Subcutaneous abdominal adipose tissue (tissue), 5 donors: Measurements from ENCODE around the gene FUOM.
A peak's percentile ranks its signal among the peaks of the same experiment; 100 is the strongest.

Source experiments
- H3K27ac ChIP-seq: one replicate; pipeline ENCODE4 v1.7.0; 2013; ENCODE audit warnings: low read depth, mild to moderate bottlenecking, inconsistent platforms, low read length, moderate library complexity
- H3K27me3 ChIP-seq, 5 donors: one replicate each; pipeline ENCODE4 v1.7.0; 2013; ENCODE audit warnings: low read length in 5 of 5, inconsistent platforms in 1 of 5; ENCODE audit not compliant: control insufficient read depth in 5 of 5, insufficient read depth in 4 of 5
- H3K36me3 ChIP-seq, 5 donors: one replicate each; pipeline ENCODE4 v1.7.0; 2013; ENCODE audit warnings: low read length in 5 of 5; ENCODE audit not compliant: control insufficient read depth in 5 of 5, insufficient read depth in 5 of 5
- H3K4me1 ChIP-seq, 5 donors: one replicate each; pipeline ENCODE4 v1.7.0; 2013; ENCODE audit warnings: low read length in 5 of 5, mild to moderate bottlenecking in 3 of 5, moderate library complexity in 1 of 5; ENCODE audit not compliant: control insufficient read depth in 5 of 5, insufficient read depth in 5 of 5
- H3K4me3 ChIP-seq, 5 donors: one replicate each; pipeline ENCODE4 v1.7.0; 2013; ENCODE audit warnings: low read length in 5 of 5, low read depth in 1 of 5
- H3K9ac ChIP-seq, 5 donors: one replicate each; pipeline ENCODE4 v1.7.0; 2013; ENCODE audit warnings: low read length in 5 of 5, mild to moderate bottlenecking in 4 of 5, moderate library complexity in 3 of 5
- H3K9me3 ChIP-seq, 5 donors: one replicate each; pipeline ENCODE4 v1.7.0; 2013; ENCODE audit warnings: low read length in 5 of 5; ENCODE audit not compliant: control insufficient read depth in 5 of 5
- donor health status: healthy.
- donor health status: healthy.
- donor health status: healthy.
- donor health status: healthy.
- donor health status: healthy.

Gene FUOM

GRCh38 chr10:133343558-133343957, 14.3 kb downstream of the FUOM start:
- no peaks in the 10 kb centered on the region for H3K9me3 ChIP-seq
- no peak overlapping the region for H3K9ac ChIP-seq
- H3K4me3 ChIP-seq, result no peak overlapping the region
- peaks cover 0 to 6% (median 3%) of the 10 kb centered on the region in 5 donors for H3K4me1 ChIP-seq
- no peaks in the 10 kb centered on the region for H3K36me3 ChIP-seq
- H3K27me3 ChIP-seq, result peaks cover 5 to 62% (median 34%) of the 10 kb centered on the region in 5 donors
- H3K27ac ChIP-seq, result no peak overlapping the region

GRCh38 chr10:133342942-133343341, 14.9 kb downstream of the FUOM start:
- H3K27me3 ChIP-seq, result peaks cover 5 to 65% (median 38%) of the 10 kb centered on the region in 5 donors
- H3K4me1 ChIP-seq, result peaks cover 0 to 6% (median 3%) of the 10 kb centered on the region in 5 donors
- no peak overlapping the region for H3K4me3 ChIP-seq
- H3K9me3 ChIP-seq, result no peaks in the 10 kb centered on the region
- H3K27ac ChIP-seq, result no peak overlapping the region
- no peaks in the 10 kb centered on the region for H3K36me3 ChIP-seq
- no peak overlapping the region for H3K9ac ChIP-seq

GRCh38 chr10:133341983-133342382, 15.8 kb downstream of the FUOM start:
- H3K27me3 ChIP-seq, result peaks cover 11 to 66% (median 45%) of the 10 kb centered on the region in 5 donors
- no peaks in the 10 kb centered on the region for H3K36me3 ChIP-seq
- no peak overlapping the region for H3K27ac ChIP-seq
- no peak overlapping the region for H3K4me3 ChIP-seq
- H3K9ac ChIP-seq, result no peak overlapping the region
- H3K4me1 ChIP-seq, result peaks cover 0 to 2% (median under 1%) of the 10 kb centered on the region in 5 donors
- H3K9me3 ChIP-seq, result no peaks in the 10 kb centered on the region

GRCh38 chr10:133339708-133340380, 18.0 kb downstream of the FUOM start:
- no peak overlapping the region for H3K9ac ChIP-seq
- H3K4me1 ChIP-seq, result peaks cover 0 to 22% (median 13%) of the 10 kb centered on the region in 5 donors
- H3K27me3 ChIP-seq, result peaks cover 21 to 71% (median 55%) of the 10 kb centered on the region in 5 donors
- no peak overlapping the region for H3K27ac ChIP-seq
- no peaks in the 10 kb centered on the region for H3K36me3 ChIP-seq
- no peaks in the 10 kb centered on the region for H3K9me3 ChIP-seq
- H3K4me3 ChIP-seq, result no peak overlapping the region

- Histone ChIP-seq H3K36me3 (no peaks in the 10 kb centered on the region), H3K27me3 (peaks cover 26 to 73% (median 56%) of the 10 kb centered on the region in 5 donors), H3K4me1 (peaks cover 0 to 25% (median 13%) of the 10 kb centered on the region in 5 donors), H3K9me3 (no peaks in the 10 kb centered on the region), H3K9ac (no peak overlapping the region), H3K27ac (no peak overlapping the region), H3K4me3 (no peak overlapping the region)
These were observed 19.4 kb downstream of the FUOM start for GRCh38 chr10:133338080-133339071.

GRCh38 chr10:133337370-133337725, 20.5 kb downstream of the FUOM start:
- Histone ChIP-seq H3K9ac (no peak overlapping the region), H3K27ac (no peak overlapping the region), H3K4me3 (no peak overlapping the region), H3K4me1 (peaks cover 0 to 25% (median 13%) of the 10 kb centered on the region in 5 donors), H3K36me3 (no peaks in the 10 kb centered on the region), H3K9me3 (no peaks in the 10 kb centered on the region), H3K27me3 (peaks cover 27 to 74% (median 51%) of the 10 kb centered on the region in 5 donors)

GRCh38 chr10:133336577-133337369, 21.0 kb downstream of the FUOM start, which contains the start of gene CALY:
CALY (minus strand) TSS chr10:133336896; CDS start chr10:133328989, 7,907 bp downstream.
- Histone ChIP-seq H3K4me1 (peaks cover 0 to 25% (median 13%) of the 10 kb centered on the region in 5 donors), H3K9me3 (no peaks in the 10 kb centered on the region), H3K27me3 (peaks cover 29 to 76% (median 51%) of the 10 kb centered on the region in 5 donors), H3K27ac (no peak within 1 kb of the TSS), H3K36me3 (no peaks in the 10 kb centered on the region), H3K4me3 (peak within 1 kb of the TSS in 1 of 5 donors; percentile 52), H3K9ac (no peak within 1 kb of the TSS)

GRCh38 chr10:133336118-133336576, 21.7 kb downstream of the FUOM start:
- Histone ChIP-seq H3K36me3 (no peaks in the 10 kb centered on the region), H3K9me3 (no peaks in the 10 kb centered on the region), H3K9ac (no peak overlapping the region), H3K4me1 (peaks cover 0 to 25% (median 13%) of the 10 kb centered on the region in 5 donors), H3K4me3 (peak overlapping the region in 1 of 5 donors; percentile 52), H3K27me3 (peaks cover 29 to 73% (median 51%) of the 10 kb centered on the region in 5 donors), H3K27ac (no peak overlapping the region)
